ENCODE results near the gene ATP5PO. TPM values are rescaled to one million over a fixed set of nuclear protein-coding genes. Genes with fewer than 3 reads are reported as not detected.

The ATP5PO gene
- total RNA-seq = 180 and 269 TPM in 2 replicates

DNA sequence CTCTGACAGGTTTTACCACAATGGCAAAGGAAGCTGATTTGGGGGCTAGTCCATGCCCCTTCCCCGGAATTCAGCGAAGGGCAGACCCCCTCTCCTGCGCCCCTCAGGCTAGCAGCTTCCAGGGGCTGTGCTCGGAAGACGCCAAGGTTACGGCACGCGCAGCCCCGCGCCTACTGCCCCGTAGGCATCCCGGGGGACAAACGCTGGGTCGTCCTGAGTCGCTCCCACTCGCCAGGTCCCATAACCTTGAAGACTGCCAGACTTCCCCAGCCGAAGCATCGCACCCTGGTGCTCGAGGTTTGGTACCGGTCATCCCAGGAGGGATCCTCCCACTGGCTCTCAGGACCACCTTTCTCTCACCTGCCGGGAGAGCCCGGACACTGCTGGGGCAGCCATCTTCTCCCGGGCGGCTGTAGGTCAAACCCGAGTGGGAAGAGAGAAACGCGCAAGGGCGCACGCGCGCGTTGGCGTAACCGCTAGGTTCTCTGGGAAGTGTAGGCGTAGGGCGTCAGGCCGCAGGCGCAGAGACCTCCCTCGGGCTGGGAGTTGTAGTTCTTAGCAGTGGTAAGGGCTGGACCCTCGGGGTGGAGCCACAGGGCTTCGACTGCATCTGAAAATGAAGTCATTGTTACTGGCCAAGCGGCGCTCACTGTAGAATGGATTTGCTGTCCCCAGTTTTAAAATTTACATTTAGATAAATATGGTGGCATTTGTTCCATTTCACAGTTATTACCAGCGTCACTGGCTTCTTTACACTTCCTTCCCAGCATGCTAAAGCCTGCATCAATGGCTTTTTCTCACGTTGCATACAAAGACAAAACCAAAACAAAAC lies at the start of gene ATP5PO:
ATP5PO (minus strand) TSS at position 437 of the 832 bp plus-strand sequence; CDS start at position 396, 41 bp downstream.

Other genes starting within 250 kb of the ATP5PO start
- 8.8 and 9.9 TPM in 2 replicates for gene MRPS6, start 157.8 kb upstream of the ATP5PO start, total RNA-seq
- 8.5 and 15.7 TPM in 2 replicates for gene SLC5A3, start 157.8 kb upstream of the ATP5PO start, total RNA-seq